A673 (cell line): ENCODE results near the gene TRPM1. TPM values are rescaled to one million over a fixed set of nuclear protein-coding genes. Genes with fewer than 3 reads are reported as not detected.

ENCODE experiments used
- BruUV-seq: library from RNA; stranded (reverse); fragments of 400-500 nt; replicated peaks from 2 replicates; lab custom pipeline; 2021; lab: Mats Ljungman, UMichigan
- CTCF ChIA-PET: fragments of 300-600 bp; sonication (Branson Sonifier 250); formaldehyde crosslinking; loops from one replicate; lab custom pipeline; 2022; ENCODE audit warnings: antibody characterized with exemption; lab: Charles Lee
- POLR2A ChIA-PET: fragments of 300-600 bp; sonication (Branson Sonifier 250); formaldehyde crosslinking; loops from one replicate; lab custom pipeline; 2022; ENCODE audit warnings: antibody characterized with exemption; ENCODE audit not compliant: low non-redundant PET; lab: Charles Lee
- DNase-seq: peaks from one replicate; pipeline ENCODE4 v3.0.0-alpha.2; 2015; ENCODE audit warnings: low spot score
- H3K27ac ChIP-seq: fragments of 200-600 bp; sonication (generic); 2 replicates; pipeline ENCODE4 v1.5.1; 2016; ENCODE audit warnings: mixed run types, low read depth, mild to moderate bottlenecking, mixed read lengths, antibody characterized with exemption, low read length; ENCODE audit not compliant: poor library complexity, severe bottlenecking
- H3K27me3 ChIP-seq: fragments of 200-600 bp; sonication (generic); replicated peaks from 2 replicates; pipeline ENCODE4 v1.6.1; 2017; ENCODE audit warnings: mixed run types, low read depth, mild to moderate bottlenecking, mixed read lengths, antibody characterized with exemption, low read length; ENCODE audit not compliant: insufficient read depth, poor library complexity
- H3K36me3 ChIP-seq: fragments of 200-600 bp; sonication (generic); 2 replicates; pipeline ENCODE4 v1.6.1; 2016; ENCODE audit warnings: mixed run types, mild to moderate bottlenecking, mixed read lengths, antibody characterized with exemption, low read length; ENCODE audit not compliant: insufficient read depth, poor library complexity, severe bottlenecking
- H3K4me1 ChIP-seq: fragments of 200-600 bp; sonication (generic); 2 replicates; pipeline ENCODE4 v1.6.1; 2017; ENCODE audit warnings: mixed run types, mild to moderate bottlenecking, mixed read lengths, antibody characterized with exemption, low read length; ENCODE audit not compliant: insufficient read depth, poor library complexity, severe bottlenecking
- H3K4me3 ChIP-seq: fragments of 200-600 bp; sonication (generic); 2 replicates; pipeline ENCODE4 v1.5.1; 2016; ENCODE audit warnings: low read depth, mixed run types, mild to moderate bottlenecking, mixed read lengths, low read length; ENCODE audit not compliant: poor library complexity, severe bottlenecking
- H3K9me3 ChIP-seq: fragments of 200-600 bp; sonication (generic); 2 replicates; pipeline ENCODE4 v1.6.1; 2016; ENCODE audit warnings: mixed run types, low read depth, mild to moderate bottlenecking, mixed read lengths, antibody characterized with exemption, low read length; ENCODE audit not compliant: poor library complexity, severe bottlenecking
- CTCF ChIP-seq: fragments of 300-800, 200-600 bp; sonication (generic); conservative IDR thresholded peaks from 2 replicates; pipeline ENCODE4 v1.5.1; 2017; ENCODE audit warnings: low read depth, mild to moderate bottlenecking, antibody characterized with exemption, low read length, moderate library complexity, mixed read lengths
- EZH2 ChIP-seq: fragments of 200-600 bp; sonication (generic); IDR thresholded peaks from 2 replicates; pipeline ENCODE4 v1.6.1; 2017; ENCODE audit warnings: borderline replicate concordance, low read depth, mild to moderate bottlenecking, mixed read lengths, antibody characterized with exemption, low read length; ENCODE audit not compliant: poor library complexity, severe bottlenecking
- intact Hi-C: fragments of 100-400 bp; cut with micrococcal nuclease; formaldehyde crosslinking; loops from one replicate; pipeline ENCODE4 v1.10.0; 2022; ENCODE audit not compliant: unreplicated experiment
- total RNA-seq: library from RNA; stranded (reverse); gene quantifications from 2 replicates; pipeline ENCODE4 v1.2.3, GENCODE V29; 2021

TRPM1 gene
- total RNA-seq, 1 experiment from 2014 or later, result not detected

- peak within 1 kb of the TSS; percentile 94 for H3K4me3 ChIP-seq
- POLR2A ChIA-PET, result no interaction called here
Measured at GRCh38 chr15:30991255-30992235, 110.0 kb downstream of the TRPM1 start, which contains the start of gene MTMR10. Gene MTMR10 (minus strand): TSS chr15:30991628. CDS start chr15:30991506, 122 bp downstream.

DNA sequence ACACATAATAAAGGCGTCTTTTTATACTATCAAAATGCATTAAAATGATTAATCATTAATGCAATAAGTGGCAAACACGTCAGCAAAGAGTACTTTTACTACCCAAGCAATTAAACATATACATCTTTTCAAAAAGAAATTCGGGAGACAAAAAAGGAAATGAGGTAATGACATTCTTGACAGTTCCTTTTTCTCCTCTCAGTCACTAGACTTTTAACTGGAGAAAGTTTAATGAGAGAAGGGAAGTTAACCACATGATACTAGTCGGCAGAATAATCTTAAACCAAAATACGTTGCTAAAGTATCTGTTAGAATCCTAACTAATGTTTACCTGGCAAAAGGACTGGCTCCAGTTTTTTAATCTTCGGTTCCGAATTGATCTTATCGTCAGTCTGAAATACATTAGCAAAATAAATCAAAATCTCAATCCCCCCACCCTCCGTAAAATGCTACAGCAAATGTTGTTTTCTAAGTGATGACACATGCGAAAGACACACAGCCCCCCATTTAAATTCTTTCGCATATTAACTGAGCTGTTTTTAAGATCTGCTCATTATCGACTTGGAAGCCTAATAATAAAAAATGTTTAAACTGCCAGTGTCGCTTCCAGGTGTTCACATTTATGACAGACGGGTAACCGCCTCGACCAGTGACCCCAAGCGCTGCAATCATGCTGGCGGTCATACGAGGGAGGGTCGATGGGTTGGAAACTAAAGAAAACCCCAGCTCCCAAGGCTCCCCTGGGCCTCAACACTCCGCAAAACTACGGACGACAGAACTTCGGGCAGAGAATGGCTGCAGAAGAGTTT lies 110.9 kb downstream of the TRPM1 start:
- peaks cover 7% of the 10 kb centered on the region for H3K4me1 ChIP-seq
- H3K27ac ChIP-seq, result peak overlapping the region; percentile 89
- intact Hi-C loops, result loop anchor here (5.0 kb wide), 2 partner anchors 42 to 88 kb away; partner anchors contain the start of gene FAN1
- ChIA-PET POLR2A (no interaction called here), CTCF (interaction anchor here (1.1 kb wide), 1 partner anchor 138 kb away, joined by 3 read pairs; no protein-coding TSS in a partner anchor)
- no peaks in the 10 kb centered on the region for H3K36me3 ChIP-seq
- TSS peak; percentile 54 for BruUV-seq
- H3K27me3 ChIP-seq, result no peaks in the 10 kb centered on the region
- TF ChIP-seq EZH2 (no peak), CTCF (no peak)
- no peaks in the 10 kb centered on the region for H3K9me3 ChIP-seq
- peak overlapping the region; percentile 94 for H3K4me3 ChIP-seq
- peak; percentile 57 for DNase-seq

More at GRCh38 chr15:30991255-30992235, 110.0 kb downstream of the TRPM1 start, which contains the start of gene MTMR10:
- CTCF ChIA-PET, result interaction anchor here (1.1 kb wide), 1 partner anchor 138 kb away, joined by 3 read pairs; no protein-coding TSS in a partner anchor
- peak; percentile 74 for DNase-seq
- Histone ChIP-seq H3K36me3 (no peaks in the 10 kb centered on the region), H3K27me3 (no peaks in the 10 kb centered on the region), H3K9me3 (no peaks in the 10 kb centered on the region), H3K27ac (peak within 1 kb of the TSS; percentile 89), H3K4me1 (peaks cover 7% of the 10 kb centered on the region)
- no TSS peak for BruUV-seq
- intact Hi-C loops, result loop anchor here (5.0 kb wide), 2 partner anchors 41 to 89 kb away; partner anchors contain the start of gene FAN1
- no peak for TF ChIP-seq CTCF
- no peak for TF ChIP-seq EZH2

DNA sequence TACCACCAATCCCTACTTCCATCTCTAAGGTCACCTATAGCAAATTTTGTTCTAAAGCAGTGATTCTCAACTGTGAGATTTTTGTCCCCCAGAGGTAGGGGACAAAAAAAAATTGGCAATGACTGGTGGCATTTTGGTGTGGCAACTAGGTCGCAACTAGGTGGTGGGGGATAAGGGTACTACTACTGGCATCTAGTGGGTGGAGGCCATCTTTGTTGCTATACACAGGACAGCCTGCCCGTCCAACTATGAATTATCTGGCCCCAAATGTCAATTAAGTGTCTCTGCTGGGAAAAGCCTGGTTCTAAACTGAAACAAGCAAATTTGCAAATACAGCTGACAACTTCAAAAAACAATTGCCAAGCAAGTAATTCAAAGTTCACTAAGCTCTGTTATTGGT lies 111.5 kb downstream of the TRPM1 start:
- H3K27me3 ChIP-seq, result no peaks in the 10 kb centered on the region
- H3K4me1 ChIP-seq, result peaks cover 10% of the 10 kb centered on the region
- H3K36me3 ChIP-seq, result no peaks in the 10 kb centered on the region
- POLR2A ChIA-PET, result interaction anchor here (0.6 kb wide), 1 partner anchor 56 kb away, joined by 4 read pairs; no protein-coding TSS in a partner anchor
- intact Hi-C loops, result loop anchor here (5.0 kb wide), 2 partner anchors 42 to 88 kb away; partner anchors contain the start of gene FAN1
- H3K9me3 ChIP-seq, result no peaks in the 10 kb centered on the region
- CTCF ChIA-PET, result no interaction called here
- H3K27ac ChIP-seq, result no peak overlapping the region
- peak overlapping the region; percentile 94 for H3K4me3 ChIP-seq
- TF ChIP-seq EZH2 (no peak), CTCF (no peak)
- peak; percentile 32 for DNase-seq
- no TSS peak for BruUV-seq
